HepG2 (cell line): ENCODE measurements around the gene ITPK1. TPM values are rescaled to one million over a fixed set of nuclear protein-coding genes. Genes with fewer than 3 reads are reported as not detected.

Experiments used
- ATAC-seq: fragments of 200-7000 bp; cut with Tn5 transposase; 3 replicates; pipeline ENCODE4 v1.9.1; 2020; ENCODE audit warnings: mild to moderate bottlenecking, moderate library complexity
- BruUV-seq: library from RNA; stranded (reverse); fragments of 400-500 nt; replicated peaks from 2 replicates; lab custom pipeline; 2021; lab: Mats Ljungman, UMichigan
- CTCF ChIA-PET: fragments of 300-600 bp; formaldehyde crosslinking; extraction: SDS; loops from one replicate; lab custom pipeline; 2021; ENCODE audit warnings: low total read pairs, inconsistent platforms, low intra/inter-chr PET ratio; lab: Yijun Ruan, JAX
- POLR2A ChIA-PET: fragments of 350-600 bp; sonication (Branson Sonifier 250); formaldehyde crosslinking; loops from one replicate; lab custom pipeline; 2020; ENCODE audit warnings: antibody characterized with exemption, inconsistent platforms; lab: Yijun Ruan, JAX
- DNase-seq: peaks from one replicate; pipeline ENCODE4 v3.0.0-alpha.2; 2015; ENCODE audit warnings: low spot score
- FAIRE-seq: peaks from 3 replicates; lab custom pipeline; 2011; peaks lifted over from hg19 to GRCh38; lab: Jason Lieb, UNC
- H2AFZ ChIP-seq: one replicate; pipeline ENCODE4 v1.6.1; 2011; ENCODE audit warnings: low read length, inconsistent platforms
- H3K27ac ChIP-seq: fragments of 300-600 bp; 3 replicates; pipeline ENCODE4 v1.8.0; 2011; ENCODE audit warnings: mixed run types, mild to moderate bottlenecking, mixed read lengths, low read length, inconsistent platforms; ENCODE audit not compliant: insufficient read depth; ENCODE audit errors: extremely low read length
- H3K27me3 ChIP-seq, 2 experiments: fragments of 200-600 bp in 1 of 2; 2 replicates in 1 of 2; 3 replicates in 1 of 2; pipeline versions ENCODE4 v1.6.0 to v1.8.0; 2011; ENCODE audit warnings: low read length in 2 of 2, mild to moderate bottlenecking in 2 of 2, moderate library complexity in 2 of 2, inconsistent platforms in 1 of 2; ENCODE audit not compliant: insufficient read depth in 2 of 2, control insufficient read depth in 1 of 2
- H3K36me3 ChIP-seq, 2 experiments: fragments of 200-600 bp in 1 of 2; replicated peaks in 1 of 2; 2 replicates in 1 of 2; 3 replicates in 1 of 2; pipeline versions ENCODE4 v1.5.1 to v1.8.0; 2011; ENCODE audit warnings: low read length in 2 of 2, inconsistent platforms in 1 of 2; ENCODE audit not compliant: insufficient read depth in 2 of 2, control insufficient read depth in 1 of 2
- H3K4me1 ChIP-seq: 2 replicates; pipeline ENCODE4 v1.5.1; 2012; ENCODE audit warnings: low read length, inconsistent platforms; ENCODE audit not compliant: insufficient read depth
- H3K4me2 ChIP-seq: 2 replicates; pipeline ENCODE4 v1.6.0; 2011; ENCODE audit warnings: low read depth, low read length, inconsistent platforms
- H3K4me3 ChIP-seq, 3 experiments: fragments of 200-600 bp in 1 of 3; sonication (generic), shearing (Covaris generic) in 1 of 3; replicated peaks in 1 of 3; 2 replicates each; pipeline ENCODE4 v1.5.1; 2011 to 2016; ENCODE audit warnings: low read length in 3 of 3, inconsistent platforms in 2 of 3, low read depth in 2 of 3, mild to moderate bottlenecking in 2 of 3, control low read depth in 1 of 3, mixed read lengths in 1 of 3; ENCODE audit not compliant: insufficient read depth in 1 of 3
- H3K79me2 ChIP-seq: one replicate; pipeline ENCODE4 v1.6.1; 2011; ENCODE audit warnings: low read length, inconsistent platforms; ENCODE audit not compliant: insufficient read depth
- H3K9ac ChIP-seq: 2 replicates; pipeline ENCODE4 v1.6.0; 2011; ENCODE audit warnings: mild to moderate bottlenecking, low read depth, low read length, inconsistent platforms; ENCODE audit not compliant: insufficient read depth
- H3K9me3 ChIP-seq: 2 replicates; pipeline ENCODE4 v1.5.1; 2012; ENCODE audit warnings: mild to moderate bottlenecking, low read length
- H4K20me1 ChIP-seq: 2 replicates; pipeline ENCODE4 v1.6.0; 2011; ENCODE audit warnings: inconsistent platforms, mild to moderate bottlenecking, low read length, moderate library complexity; ENCODE audit not compliant: insufficient read depth
- NR1H2 ChIP-seq: sonication (generic); formaldehyde crosslinking; IDR thresholded peaks from 2 replicates; pipeline ENCODE4 v1.8.1; 2022; ENCODE audit warnings: low read depth, missing genetic modification reagents, borderline replicate concordance
- PLRG1 ChIP-seq: fragments of 450-650 bp; conservative IDR thresholded peaks from 2 replicates; pipeline ENCODE4 v1.6.1; 2016
- SALL1 ChIP-seq: sonication (generic); formaldehyde crosslinking; IDR thresholded peaks from 2 replicates; pipeline ENCODE4 v1.8.0; 2022; ENCODE audit warnings: mild to moderate bottlenecking, missing genetic modification reagents
- SMARCE1 ChIP-seq: fragments of 450-650 bp; IDR thresholded peaks from 2 replicates; pipeline ENCODE4 v1.6.1; 2017; ENCODE audit warnings: borderline replicate concordance
- U2AF2 ChIP-seq: fragments of 200-400 bp; formaldehyde crosslinking; IDR thresholded peaks from 2 replicates; pipeline ENCODE4 v1.6.1; 2017; ENCODE audit warnings: low read depth, mild to moderate bottlenecking, low read length
- XBP1 ChIP-seq: sonication (generic); formaldehyde crosslinking; IDR thresholded peaks from 2 replicates; pipeline ENCODE4 v1.5.0; 2020; ENCODE audit warnings: missing genetic modification reagents
- ZFYVE20 ChIP-seq: sonication (generic); formaldehyde crosslinking; IDR thresholded peaks from 2 replicates; pipeline ENCODE4 v1.8.0; 2023; ENCODE audit warnings: low read depth, mild to moderate bottlenecking, moderate library complexity, missing genetic modification reagents, borderline replicate concordance
- ZMYM2 ChIP-seq: sonication (generic); formaldehyde crosslinking; IDR thresholded peaks from 2 replicates; pipeline ENCODE4 v1.8.0; 2022; ENCODE audit warnings: mild to moderate bottlenecking, missing genetic modification reagents
- ZNF678 ChIP-seq: sonication (generic); formaldehyde crosslinking; IDR thresholded peaks from 2 replicates; pipeline ENCODE4 v1.4.0; 2020; ENCODE audit warnings: mild to moderate bottlenecking, missing genetic modification reagents
- ZNF773 ChIP-seq: sonication (generic); formaldehyde crosslinking; IDR thresholded peaks from 2 replicates; pipeline ENCODE4 v1.4.0; 2020; ENCODE audit warnings: missing genetic modification reagents, borderline replicate concordance
- ZNF83 ChIP-seq: sonication (generic); formaldehyde crosslinking; IDR thresholded peaks from 2 replicates; pipeline ENCODE4 v1.4.0; 2020; ENCODE audit warnings: missing genetic modification reagents, mild to moderate bottlenecking, borderline replicate concordance
- WGBS: methylation state at CpG from one replicate; pipeline ENCODE4 v1.1.6; 2017; ENCODE audit warnings: low lambda C conversion rate; 5-methylcytosine and 5-hydroxymethylcytosine counted together
- in situ Hi-C: cut with HindIII; loops from 2 replicates; pipeline ENCODE4 v1.10.0; 2017; ENCODE audit warnings: low pct_unique_long_range_greater_than_20kb; ENCODE audit not compliant: extremely low pct_ligation_motif_present
- intact Hi-C: fragments of 100-400 bp; cut with micrococcal nuclease; formaldehyde crosslinking; loops from one replicate; pipeline ENCODE4 v1.10.0; 2022; ENCODE audit not compliant: unreplicated experiment
- polyA plus RNA-seq, 8 experiments: library from polyadenylated mRNA; depleted of rRNA in 3 of 8; stranded (reverse) in 7 of 8; unstranded in 1 of 8; fragments of >200 nt; fragmentation: Illumina TruSeq in 4 of 8; extraction: Trizol in 4 of 8; gene quantifications; 2 replicates each; pipeline versions ENCODE4 v1.2.1 to v1.2.3, GENCODE V29; 2011 to 2016; ENCODE audit warnings: low read depth in 4 of 8, missing spikeins in 1 of 8, mixed read lengths in 1 of 8; ENCODE audit not compliant: insufficient read depth in 1 of 8
- total RNA-seq, 5 experiments: library from RNA; depleted of rRNA; stranded (reverse); fragments of >200 nt; fragmentation: Illumina TruSeq; extraction: Trizol; gene quantifications; 2 replicates each; pipeline ENCODE4 v1.2.3, GENCODE V29; 2016; ENCODE audit warnings: low read depth in 1 of 5
- TF ChIP-seq, protein P1 (sequence below): IDR thresholded peaks from 2 replicates; pipeline ENCODE4 v1.6.1; 2016; ENCODE audit warnings: low read depth, control low read depth
- TF ChIP-seq, protein P2 (sequence below): sonication (generic); formaldehyde crosslinking; IDR thresholded peaks from 2 replicates; pipeline ENCODE4 v1.4.0; 2020; ENCODE audit warnings: mild to moderate bottlenecking, missing genetic modification reagents

ITPK1 gene
- total and polyA plus RNA-seq, 2 of the 13 experiments (the other 11 are each of a cell fraction or from before 2014, with no cell fraction given): 20.5 to 47.5 TPM

DNA sequence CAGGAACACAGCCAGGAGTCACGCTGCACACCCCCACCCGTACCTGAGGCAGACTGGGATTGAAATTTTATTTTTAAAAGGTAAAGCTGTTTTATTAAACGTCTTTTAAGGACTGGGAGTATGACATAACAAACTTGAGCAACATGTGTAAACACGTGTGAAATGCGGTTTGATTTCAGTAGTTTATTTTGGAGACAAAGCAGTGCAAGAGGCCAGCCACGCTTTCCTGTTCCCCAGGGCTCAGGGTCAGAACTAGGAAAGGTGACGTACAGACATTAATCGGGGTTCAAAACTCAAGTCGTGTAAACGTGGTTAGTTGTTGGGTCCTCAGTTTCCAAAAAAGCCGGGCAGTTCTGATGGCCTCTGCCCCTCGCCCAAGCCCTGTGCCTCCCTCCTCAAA is 176.0 kb downstream of the ITPK1 start (continued):
- TF ChIP-seq, protein P1, sequence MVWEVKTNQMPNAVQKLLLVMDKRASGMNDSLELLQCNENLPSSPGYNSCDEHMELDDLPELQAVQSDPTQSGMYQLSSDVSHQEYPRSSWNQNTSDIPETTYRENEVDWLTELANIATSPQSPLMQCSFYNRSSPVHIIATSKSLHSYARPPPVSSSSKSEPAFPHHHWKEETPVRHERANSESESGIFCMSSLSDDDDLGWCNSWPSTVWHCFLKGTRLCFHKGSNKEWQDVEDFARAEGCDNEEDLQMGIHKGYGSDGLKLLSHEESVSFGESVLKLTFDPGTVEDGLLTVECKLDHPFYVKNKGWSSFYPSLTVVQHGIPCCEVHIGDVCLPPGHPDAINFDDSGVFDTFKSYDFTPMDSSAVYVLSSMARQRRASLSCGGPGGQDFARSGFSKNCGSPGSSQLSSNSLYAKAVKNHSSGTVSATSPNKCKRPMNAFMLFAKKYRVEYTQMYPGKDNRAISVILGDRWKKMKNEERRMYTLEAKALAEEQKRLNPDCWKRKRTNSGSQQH (CRISPR knock-in tag): no peak

DNA sequence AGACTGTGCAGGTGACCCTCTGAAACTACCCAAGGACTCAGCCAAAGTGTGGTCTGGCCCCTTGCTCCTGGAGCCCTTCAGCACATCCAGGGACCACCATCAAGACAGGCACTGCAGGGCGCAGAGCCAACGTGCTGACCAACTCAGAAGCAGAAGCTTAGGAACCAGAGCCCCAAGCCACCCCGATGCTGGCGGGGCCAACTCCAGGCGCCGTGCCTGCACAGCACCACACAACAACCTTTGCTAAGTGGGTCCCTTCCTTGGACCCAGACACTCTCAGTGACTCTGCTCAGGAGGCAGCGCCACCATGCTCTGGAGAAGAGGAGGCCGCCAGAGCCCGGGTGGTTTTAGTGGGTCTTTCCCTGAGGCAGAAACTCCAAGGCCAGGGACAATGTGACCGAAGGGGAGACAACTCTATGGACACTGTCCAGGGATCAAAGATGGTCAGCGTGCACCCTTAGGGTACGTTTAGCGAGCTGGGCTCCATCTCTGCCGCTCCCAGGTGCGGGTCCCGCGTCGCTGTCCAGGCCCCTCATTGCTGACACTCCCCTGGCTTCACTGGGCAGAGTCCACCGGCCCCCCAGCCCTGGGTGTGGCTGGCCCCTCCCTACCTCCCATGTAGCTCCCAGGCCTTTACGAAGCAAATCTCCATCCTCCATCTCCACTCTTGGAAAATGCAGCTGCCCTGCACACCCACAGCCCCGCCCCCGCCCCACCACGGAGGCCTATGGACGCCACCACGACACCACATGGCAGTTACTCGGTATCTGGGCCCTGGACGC is 176.6 kb downstream of the ITPK1 start:
- DNase-seq: no peak
- Histone ChIP-seq H3K4me3 (no peak overlapping the region), H3K9me3 (no peaks in the 10 kb centered on the region), H3K27ac (no peak overlapping the region), H4K20me1 (no peaks in the 10 kb centered on the region)
- 96% methylated on average over 14 of the region's 27 CpGs for WGBS
- intact Hi-C loops: no loop called here
- no TSS peak for BruUV-seq
- no peak for TF ChIP-seq ZNF678 (CRISPR knock-in tag)
- TF ChIP-seq, all 625 proteins: peak for 0
- CTCF ChIA-PET: no interaction called here
- Histone ChIP-seq H3K4me2 (no peak overlapping the region), H3K9ac (no peak overlapping the region), H3K36me3 (peaks cover 3% of the 10 kb centered on the region in 2 experiments; a peak in 2 of 5 replicates), H2AFZ (no peak overlapping the region), H3K4me1 (no peaks in the 10 kb centered on the region), H3K79me2 (no peaks in the 10 kb centered on the region), H3K27me3 (no peaks in the 10 kb centered on the region)
- FAIRE-seq (no peak), ATAC-seq (no peak)
- in situ Hi-C loops: no loop called here
- POLR2A ChIA-PET: no interaction called here

DNA sequence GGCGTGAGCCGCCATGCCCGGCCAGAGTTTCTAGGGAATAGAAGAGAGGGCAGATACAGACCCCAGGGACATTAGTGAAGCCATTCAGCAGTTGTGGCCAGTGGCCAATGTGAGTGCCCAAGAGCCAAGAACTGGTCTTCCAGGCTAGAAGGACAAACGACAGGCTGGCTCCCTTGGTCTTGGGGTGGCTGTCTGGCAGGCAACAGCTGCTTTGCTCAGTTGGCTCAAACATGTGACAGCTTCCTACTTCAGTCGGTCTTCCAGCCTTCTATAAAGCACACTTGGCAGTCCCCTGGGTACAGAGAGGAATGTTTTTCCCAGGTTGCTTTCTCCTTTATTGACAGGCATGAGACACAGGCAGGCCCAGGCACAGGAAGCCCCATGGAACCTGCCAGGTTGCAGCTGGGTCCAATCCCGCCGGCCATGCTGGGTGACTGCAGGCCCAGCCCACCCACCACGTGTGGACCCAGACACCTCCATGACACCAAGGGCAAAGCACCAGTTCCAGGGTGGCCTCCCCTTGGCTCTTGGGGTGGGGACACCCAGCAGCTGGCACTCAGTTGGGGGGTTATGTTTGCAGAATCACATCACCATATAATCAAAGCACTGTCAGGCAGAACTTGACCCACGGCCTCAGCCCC is 177.4 kb downstream of the ITPK1 start:
- ChIA-PET CTCF (no interaction called here), POLR2A (no interaction called here)
- Histone ChIP-seq H3K4me3 (no peak overlapping the region), H3K36me3 (peaks cover 3% of the 10 kb centered on the region in 2 experiments; a peak in 2 of 5 replicates), H3K79me2 (no peaks in the 10 kb centered on the region), H3K4me1 (no peaks in the 10 kb centered on the region), H3K27ac (no peak overlapping the region), H2AFZ (no peak overlapping the region), H3K9me3 (no peaks in the 10 kb centered on the region), H3K27me3 (no peaks in the 10 kb centered on the region), H3K4me2 (no peak overlapping the region), H3K9ac (no peak overlapping the region), H4K20me1 (no peaks in the 10 kb centered on the region)
- BruUV-seq: no TSS peak
- 100% methylated on average over 3 of the region's 9 CpGs for WGBS
- ATAC-seq (no peak), FAIRE-seq (no peak), DNase-seq (no peak)
- intact Hi-C loops: no loop called here
- in situ Hi-C loops: no loop called here
- TF ChIP-seq U2AF2 (no peak), SALL1 (CRISPR knock-in tag) (no peak), NR1H2 (CRISPR knock-in tag) (no peak), ZNF773 (CRISPR knock-in tag) (no peak), SMARCE1 (no peak), ZFYVE20 (CRISPR knock-in tag) (no peak), XBP1 (no peak), PLRG1 (no peak), ZNF83 (CRISPR knock-in tag) (no peak), ZMYM2 (CRISPR knock-in tag) (no peak)
- TF ChIP-seq, protein P2, sequence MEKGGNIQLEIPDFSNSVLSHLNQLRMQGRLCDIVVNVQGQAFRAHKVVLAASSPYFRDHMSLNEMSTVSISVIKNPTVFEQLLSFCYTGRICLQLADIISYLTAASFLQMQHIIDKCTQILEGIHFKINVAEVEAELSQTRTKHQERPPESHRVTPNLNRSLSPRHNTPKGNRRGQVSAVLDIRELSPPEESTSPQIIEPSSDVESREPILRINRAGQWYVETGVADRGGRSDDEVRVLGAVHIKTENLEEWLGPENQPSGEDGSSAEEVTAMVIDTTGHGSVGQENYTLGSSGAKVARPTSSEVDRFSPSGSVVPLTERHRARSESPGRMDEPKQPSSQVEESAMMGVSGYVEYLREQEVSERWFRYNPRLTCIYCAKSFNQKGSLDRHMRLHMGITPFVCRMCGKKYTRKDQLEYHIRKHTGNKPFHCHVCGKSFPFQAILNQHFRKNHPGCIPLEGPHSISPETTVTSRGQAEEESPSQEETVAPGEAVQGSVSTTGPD (CRISPR knock-in tag): no peak
